ENCODE data around the gene IAPP.

The IAPP gene

DNA sequence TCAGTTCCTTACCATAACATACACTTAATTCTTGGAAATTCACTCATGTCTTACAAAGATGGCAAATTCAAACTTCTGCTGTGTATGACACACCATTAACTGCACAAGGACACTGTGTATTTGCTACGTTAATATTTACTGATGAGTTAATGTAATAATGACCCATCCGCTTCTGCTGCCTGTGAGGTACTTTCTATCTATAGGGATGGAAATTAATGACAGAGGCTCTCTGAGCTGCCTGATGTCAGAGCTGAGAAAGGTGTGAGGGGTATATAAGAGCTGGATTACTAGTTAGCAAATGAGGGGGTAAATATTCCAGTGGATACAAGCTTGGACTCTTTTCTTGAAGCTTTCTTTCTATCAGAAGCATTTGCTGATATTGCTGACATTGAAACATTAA, at the start of gene IAPP:
Gene IAPP, plus strand, starts transcription at position 301 of the 400 bp plus-strand sequence. CDS start 450 bp downstream, outside the sequence.
- Histone ChIP-seq H3K79me2 (no peaks in the 10 kb centered on the region), H3K36me3 (ENCODE audit: control insufficient read depth, insufficient read depth, low read length) (no peaks in the 10 kb centered on the region), H3K27ac (no peak within 1 kb of the TSS), H3K9me3 (ENCODE audit: control insufficient read depth, low read length) (no peaks in the 10 kb centered on the region), H3K4me2 (ENCODE audit: low read length) (no peak within 1 kb of the TSS), H3K4me3 (ENCODE audit: low read depth, low read length) (no peak within 1 kb of the TSS), H3K9ac (no peak within 1 kb of the TSS), H2AFZ (no peak within 1 kb of the TSS), H3K4me1 (no peaks in the 10 kb centered on the region), H3K27me3 (ENCODE audit: control insufficient read depth, insufficient read depth, low read length) (no peaks in the 10 kb centered on the region)
- TF ChIP-seq, protein P1, sequence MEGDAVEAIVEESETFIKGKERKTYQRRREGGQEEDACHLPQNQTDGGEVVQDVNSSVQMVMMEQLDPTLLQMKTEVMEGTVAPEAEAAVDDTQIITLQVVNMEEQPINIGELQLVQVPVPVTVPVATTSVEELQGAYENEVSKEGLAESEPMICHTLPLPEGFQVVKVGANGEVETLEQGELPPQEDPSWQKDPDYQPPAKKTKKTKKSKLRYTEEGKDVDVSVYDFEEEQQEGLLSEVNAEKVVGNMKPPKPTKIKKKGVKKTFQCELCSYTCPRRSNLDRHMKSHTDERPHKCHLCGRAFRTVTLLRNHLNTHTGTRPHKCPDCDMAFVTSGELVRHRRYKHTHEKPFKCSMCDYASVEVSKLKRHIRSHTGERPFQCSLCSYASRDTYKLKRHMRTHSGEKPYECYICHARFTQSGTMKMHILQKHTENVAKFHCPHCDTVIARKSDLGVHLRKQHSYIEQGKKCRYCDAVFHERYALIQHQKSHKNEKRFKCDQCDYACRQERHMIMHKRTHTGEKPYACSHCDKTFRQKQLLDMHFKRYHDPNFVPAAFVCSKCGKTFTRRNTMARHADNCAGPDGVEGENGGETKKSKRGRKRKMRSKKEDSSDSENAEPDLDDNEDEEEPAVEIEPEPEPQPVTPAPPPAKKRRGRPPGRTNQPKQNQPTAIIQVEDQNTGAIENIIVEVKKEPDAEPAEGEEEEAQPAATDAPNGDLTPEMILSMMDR (IDR thresholded peaks at IDR 0.05): no peak

DNA sequence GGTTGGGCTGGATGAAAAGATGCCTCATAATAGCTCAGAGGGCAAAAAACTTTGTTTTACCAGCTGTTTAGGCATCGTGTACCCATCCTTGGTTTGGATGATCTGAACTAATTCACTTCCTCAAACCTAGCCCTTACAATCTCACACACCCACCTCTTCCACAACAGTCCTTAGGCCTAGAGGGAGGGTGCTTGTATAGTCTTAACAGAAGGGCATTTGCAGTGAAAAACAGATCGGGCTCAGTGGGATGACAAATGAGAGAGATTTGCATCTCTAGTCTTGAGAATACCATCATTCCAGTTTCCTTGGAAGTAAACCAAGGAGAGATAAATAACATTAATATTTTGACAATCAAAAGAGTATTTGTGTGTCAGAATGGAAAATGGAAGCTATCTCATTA, 49.0 kb upstream of the IAPP start:
- Histone ChIP-seq H2AFZ (no peak overlapping the region), H3K4me3 (ENCODE audit: low read depth, low read length) (no peak overlapping the region), H3K9me3 (ENCODE audit: control insufficient read depth, low read length) (no peaks in the 10 kb centered on the region), H3K9ac (no peak overlapping the region), H3K36me3 (ENCODE audit: control insufficient read depth, insufficient read depth, low read length) (no peaks in the 10 kb centered on the region), H3K4me2 (ENCODE audit: low read length) (no peak overlapping the region), H3K27ac (no peak overlapping the region), H3K4me1 (no peaks in the 10 kb centered on the region), H3K79me2 (no peaks in the 10 kb centered on the region), H3K27me3 (ENCODE audit: control insufficient read depth, insufficient read depth, low read length) (no peaks in the 10 kb centered on the region)
- TF ChIP-seq, protein P1 (IDR thresholded peaks at IDR 0.05): no peak

DNA sequence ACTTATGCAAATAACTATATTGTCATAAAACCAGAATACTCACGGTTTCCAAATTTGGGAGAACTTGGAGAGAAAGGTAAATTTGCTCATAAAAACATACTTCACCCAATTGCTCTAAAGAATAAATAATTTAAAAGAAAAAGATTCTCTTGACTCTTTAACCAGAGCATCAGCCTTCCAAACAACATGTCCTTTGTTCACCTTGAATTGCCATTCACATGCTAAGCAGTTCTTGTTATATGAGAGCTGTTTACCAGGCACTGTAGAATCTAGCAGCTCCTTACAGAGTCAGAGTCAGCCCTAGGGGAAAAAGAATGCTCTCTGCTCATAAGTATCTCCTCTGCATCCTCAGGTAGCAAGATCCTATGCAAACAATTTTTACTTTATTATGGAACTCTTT, 48.2 kb upstream of the IAPP start:
- no peaks in the 10 kb centered on the region for H3K36me3 ChIP-seq (ENCODE audit: control insufficient read depth, insufficient read depth, low read length)
- no peak overlapping the region for H3K27ac ChIP-seq
- TF ChIP-seq, protein P1 (IDR thresholded peaks at IDR 0.05): no peak
- H2AFZ ChIP-seq: no peak overlapping the region
- H3K79me2 ChIP-seq: no peaks in the 10 kb centered on the region
- no peaks in the 10 kb centered on the region for H3K4me1 ChIP-seq
- H3K9me3 ChIP-seq (ENCODE audit: control insufficient read depth, low read length): no peaks in the 10 kb centered on the region
- H3K4me2 ChIP-seq (ENCODE audit: low read length): no peak overlapping the region
- no peak overlapping the region for H3K4me3 ChIP-seq (ENCODE audit: low read depth, low read length)
- H3K27me3 ChIP-seq (ENCODE audit: control insufficient read depth, insufficient read depth, low read length): no peaks in the 10 kb centered on the region
- H3K9ac ChIP-seq: no peak overlapping the region

DNA sequence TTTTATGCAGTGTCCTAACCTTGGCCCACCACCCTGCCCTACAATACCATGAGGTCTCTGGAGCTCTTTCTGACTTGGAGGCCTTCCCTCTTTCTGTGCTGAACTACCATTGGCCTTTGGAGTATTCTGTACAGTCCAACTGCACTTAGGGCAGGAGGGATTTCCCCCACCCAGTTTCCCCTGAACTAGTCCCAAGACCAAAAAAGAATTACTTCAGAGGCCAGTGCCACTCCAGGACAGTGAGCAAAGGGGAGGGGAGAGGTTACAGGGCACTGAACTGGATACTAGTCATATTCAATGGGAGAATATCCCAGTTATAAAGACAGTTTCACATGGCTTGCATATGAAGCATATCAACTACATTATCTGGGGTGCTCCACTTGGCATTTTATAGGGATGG, 44.1 kb upstream of the IAPP start:
- H2AFZ ChIP-seq: no peak overlapping the region
- no peaks in the 10 kb centered on the region for H3K79me2 ChIP-seq
- H3K9me3 ChIP-seq (ENCODE audit: control insufficient read depth, low read length): no peaks in the 10 kb centered on the region
- H3K27ac ChIP-seq: no peak overlapping the region
- H3K27me3 ChIP-seq (ENCODE audit: control insufficient read depth, insufficient read depth, low read length): no peaks in the 10 kb centered on the region
- TF ChIP-seq, protein P1 (IDR thresholded peaks at IDR 0.05): no peak
- no peaks in the 10 kb centered on the region for H3K36me3 ChIP-seq (ENCODE audit: control insufficient read depth, insufficient read depth, low read length)
- no peaks in the 10 kb centered on the region for H3K4me1 ChIP-seq
- no peak overlapping the region for H3K4me2 ChIP-seq (ENCODE audit: low read length)
- H3K4me3 ChIP-seq (ENCODE audit: low read depth, low read length): no peak overlapping the region
- no peak overlapping the region for H3K9ac ChIP-seq

DNA sequence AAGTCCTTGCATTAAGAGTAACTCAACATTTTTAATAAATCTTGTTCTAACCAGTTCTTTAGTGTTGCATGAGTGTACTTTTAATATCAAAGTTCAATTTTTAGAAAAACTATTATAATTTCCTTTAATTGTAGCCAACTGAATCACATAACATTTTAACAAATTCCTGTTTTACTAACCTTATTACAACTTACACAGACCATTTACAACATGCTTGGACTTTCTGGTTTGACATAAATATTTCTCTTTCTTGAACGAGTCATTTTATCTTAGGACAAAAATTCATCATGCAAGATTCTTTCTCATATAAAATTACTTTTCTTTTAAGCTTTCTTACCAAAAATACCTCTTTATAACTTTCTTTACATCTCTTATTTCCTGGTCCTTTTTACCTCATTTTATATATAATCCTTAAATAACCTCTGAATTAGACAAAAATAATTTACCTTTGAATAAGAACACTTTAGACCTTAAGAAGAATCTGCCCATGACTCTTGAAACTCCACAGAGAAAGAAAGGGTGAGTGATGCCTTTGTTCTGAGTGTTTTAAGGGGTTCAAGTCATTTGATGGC, 41.9 kb upstream of the IAPP start:
- Histone ChIP-seq H3K79me2 (no peaks in the 10 kb centered on the region), H3K9me3 (ENCODE audit: control insufficient read depth, low read length) (no peaks in the 10 kb centered on the region), H3K4me1 (no peaks in the 10 kb centered on the region), H3K9ac (no peak overlapping the region), H3K27me3 (ENCODE audit: control insufficient read depth, insufficient read depth, low read length) (no peaks in the 10 kb centered on the region), H3K4me2 (ENCODE audit: low read length) (no peak overlapping the region), H2AFZ (no peak overlapping the region), H3K36me3 (ENCODE audit: control insufficient read depth, insufficient read depth, low read length) (no peaks in the 10 kb centered on the region), H3K27ac (no peak overlapping the region), H3K4me3 (ENCODE audit: low read depth, low read length) (no peak overlapping the region)
- TF ChIP-seq, protein P1 (IDR thresholded peaks at IDR 0.05): no peak
